Activated CD4-positive, CD25-positive, alpha-beta regulatory T cell treated with anti-CD3 and anti-CD28 coated beads, Interleukin-2, amount 50 U/mL, for 72 hours (primary cell): ENCODE results near the gene RRP15.

Experiments used
- DNase-seq: peaks from one replicate; pipeline ENCODE4 v3.0.0; 2021

The RRP15 gene

DNA sequence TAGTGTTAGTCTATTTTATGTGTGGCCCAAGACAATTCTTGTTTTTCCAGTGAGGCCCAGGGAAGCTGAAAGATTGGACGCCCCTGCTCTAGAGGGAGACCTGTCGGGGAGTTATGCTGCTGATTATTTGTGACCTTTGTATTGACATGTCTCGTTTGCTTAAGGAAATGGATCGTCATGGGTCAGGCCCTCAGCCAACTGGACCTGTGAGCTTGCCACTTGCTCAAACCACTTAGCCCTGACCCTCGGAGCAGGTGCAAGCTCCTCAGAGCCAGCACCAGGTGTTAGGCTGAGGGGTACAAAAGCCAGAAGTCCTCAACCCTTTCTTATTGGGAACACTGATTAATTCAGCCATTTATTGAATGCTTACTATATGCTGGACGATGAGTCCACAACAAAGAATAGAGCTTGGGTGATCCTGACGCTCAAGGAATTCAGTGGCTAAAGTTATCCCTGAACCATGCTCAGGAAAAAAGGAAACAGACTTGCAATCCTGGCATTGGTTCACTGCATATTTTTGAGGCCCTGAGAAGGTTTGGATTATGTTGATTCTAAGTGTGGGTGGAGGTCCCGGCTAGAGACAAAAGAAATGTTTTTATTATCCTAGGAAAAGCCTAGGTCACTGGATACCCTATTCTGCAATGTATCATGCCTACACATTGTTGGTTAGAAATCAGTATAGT is 79.1 kb downstream of the RRP15 start:
- DNase-seq = no peak

GRCh38 chr1:218365226-218365999 is 80.3 kb downstream of the RRP15 start:
- no peak for DNase-seq

GRCh38 chr1:218366322-218367052 is 81.4 kb downstream of the RRP15 start:
- no peak for DNase-seq

DNA sequence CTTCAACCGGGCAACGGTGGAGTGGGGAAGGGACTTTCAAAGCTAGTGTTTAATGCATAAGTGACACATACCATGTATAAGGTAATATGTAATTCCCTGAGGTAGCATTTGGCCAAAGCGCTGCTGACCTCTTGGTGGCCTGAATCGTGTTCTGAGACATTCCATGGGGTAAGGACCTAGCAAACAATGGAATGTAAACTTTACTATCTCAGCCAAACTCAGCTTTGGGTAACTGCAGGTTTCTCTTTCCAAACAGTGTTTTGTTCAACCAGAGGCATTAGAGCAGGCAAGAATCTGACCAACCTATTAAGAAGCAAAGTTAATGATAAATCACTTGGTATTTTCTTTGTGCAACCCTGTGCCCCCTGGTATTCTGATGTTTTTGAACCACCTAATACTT is 82.0 kb downstream of the RRP15 start:
- DNase-seq = no peak

DNA sequence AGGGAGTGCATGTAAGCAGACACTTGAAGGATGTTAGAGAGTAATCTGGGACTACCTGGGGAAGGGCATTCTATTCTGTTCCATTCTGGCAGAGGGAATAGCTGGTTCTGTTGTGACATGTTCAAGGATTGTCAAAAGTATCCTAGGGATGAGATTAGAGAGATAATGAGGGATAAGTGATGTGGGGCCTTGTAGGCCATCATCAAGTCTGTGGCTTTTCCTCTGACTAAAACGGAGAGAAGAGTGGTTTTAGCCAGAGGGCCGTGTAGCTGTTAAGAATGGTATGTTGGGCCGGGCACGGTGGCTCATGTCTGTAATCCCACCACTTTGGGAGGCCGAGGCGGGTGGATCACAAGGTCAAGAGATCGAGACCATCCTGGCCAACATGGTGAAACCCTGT is 83.6 kb downstream of the RRP15 start:
- no peak for DNase-seq

DNA sequence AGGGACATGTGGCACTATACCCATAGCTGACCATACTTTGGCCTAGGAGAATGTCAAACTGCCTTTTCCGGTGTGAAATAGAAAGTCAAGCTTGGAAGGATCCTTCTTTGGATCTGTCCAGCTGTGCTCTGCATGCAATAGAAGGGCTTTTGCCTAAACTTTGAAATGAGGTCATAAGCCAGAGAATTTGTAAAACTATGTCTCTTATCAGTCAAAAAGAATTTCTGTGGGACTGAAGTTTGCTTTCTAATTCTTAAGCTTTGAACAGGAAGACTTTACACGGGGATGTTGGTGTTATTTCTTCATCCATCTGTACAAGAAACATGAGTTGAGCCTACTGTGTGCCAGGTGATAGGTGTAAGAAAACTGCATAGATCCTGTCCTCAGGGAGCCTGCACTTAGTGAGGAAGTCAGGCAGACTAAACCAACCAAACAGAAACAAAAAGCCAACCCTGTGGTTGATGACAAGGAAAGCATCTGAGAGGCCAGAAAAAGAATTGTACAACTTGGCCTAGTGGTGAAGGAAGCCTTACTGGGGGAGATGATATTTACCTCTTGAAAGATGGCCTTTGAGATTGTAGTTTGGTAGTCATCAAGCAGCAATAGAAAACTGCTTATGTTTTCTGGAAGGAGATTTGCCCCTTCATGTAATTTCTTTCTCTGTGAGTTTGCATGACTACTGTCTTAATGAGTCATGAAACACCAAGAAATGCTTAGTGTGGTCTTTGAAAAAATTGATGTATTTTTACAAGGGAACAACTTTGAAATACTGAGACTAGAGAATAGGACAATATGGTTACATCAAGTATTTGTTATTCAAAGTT is 84.8 kb downstream of the RRP15 start:
- DNase-seq = no peak

DNA sequence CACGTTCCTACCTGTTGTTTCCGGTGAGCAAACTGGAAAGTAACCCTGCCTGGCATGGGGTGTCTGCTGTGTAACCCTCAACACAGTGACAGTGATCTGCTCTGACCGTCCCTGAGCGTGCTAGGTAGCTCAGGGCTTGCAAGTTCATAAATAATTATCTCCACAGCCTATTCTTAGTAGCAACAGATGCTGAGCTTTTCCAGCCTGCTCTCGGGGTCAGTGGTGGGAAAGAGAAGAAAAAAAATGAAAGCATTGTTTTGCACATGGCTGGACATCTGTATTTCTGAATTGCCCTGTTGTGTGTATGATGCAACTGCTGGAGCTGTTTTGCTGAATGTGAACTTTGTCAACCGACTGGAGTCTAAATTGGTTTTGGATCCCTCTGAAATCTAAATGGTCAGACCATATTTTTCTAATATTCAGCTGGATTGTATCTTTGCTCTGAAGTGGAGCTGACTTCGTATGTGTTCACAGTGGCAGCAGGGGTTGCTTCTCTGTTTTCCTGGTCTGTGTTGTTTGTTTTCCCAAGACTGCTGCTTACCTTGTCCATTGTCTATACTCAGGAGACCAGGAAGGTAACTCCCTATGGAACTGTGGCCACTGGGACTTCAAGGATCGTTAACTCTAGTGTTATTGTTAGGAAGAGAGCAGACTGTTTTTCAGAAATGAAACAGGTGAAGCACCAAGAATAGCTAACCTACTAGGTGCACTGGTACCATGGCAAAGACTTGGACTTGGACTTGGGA is 87.0 kb downstream of the RRP15 start:
- no peak for DNase-seq

DNA sequence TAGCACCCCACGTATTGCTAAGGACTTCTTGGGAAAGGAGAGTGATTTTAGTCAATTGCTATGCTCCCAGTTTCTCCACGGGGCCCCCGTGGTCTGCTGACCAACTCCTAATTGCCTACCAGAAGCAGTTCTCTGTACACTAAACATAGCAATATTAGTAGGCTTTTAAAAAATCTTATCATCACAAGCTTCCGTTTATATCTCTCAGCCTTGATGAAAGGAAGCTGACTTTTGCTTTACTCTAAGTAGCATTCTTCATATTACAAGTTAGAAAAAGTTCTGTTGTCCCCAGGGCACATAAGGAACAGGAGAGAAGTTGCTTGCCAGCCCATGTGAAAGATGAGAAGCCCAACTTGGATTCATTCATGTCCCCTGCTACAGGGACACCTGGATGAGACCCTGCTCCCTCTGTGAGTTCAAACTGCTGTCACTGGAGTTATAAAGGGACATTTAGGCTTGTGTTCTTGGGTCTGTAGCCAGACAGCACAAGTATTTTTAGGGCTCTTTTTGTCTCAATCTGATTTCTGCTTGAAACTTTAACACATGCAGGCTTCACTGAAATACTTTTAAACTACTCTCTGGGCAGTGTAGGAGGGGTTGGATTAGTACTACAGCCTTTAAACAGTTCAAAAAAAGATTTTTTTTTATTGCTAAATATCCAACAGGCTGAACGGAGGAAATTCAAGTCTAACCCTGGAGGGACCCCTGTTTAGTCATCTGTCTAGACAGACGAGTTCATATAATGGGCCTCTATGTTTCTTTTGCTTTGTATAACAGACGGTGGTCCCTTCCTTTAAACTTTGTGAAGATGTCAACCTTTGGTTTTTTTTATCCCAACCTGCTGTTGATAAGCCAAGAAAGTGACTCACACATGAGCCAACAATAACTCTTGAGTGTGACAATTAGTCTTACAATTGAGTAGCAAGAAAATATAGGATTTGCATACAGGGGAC is 89.6 kb downstream of the RRP15 start:
- DNase-seq = no peak

- no peak for DNase-seq
Measured at GRCh38 chr1:218376722-218377121, 91.6 kb downstream of the RRP15 start.

GRCh38 chr1:218377143-218377660 is 92.1 kb downstream of the RRP15 start:
- peak; percentile 32 for DNase-seq

DNA sequence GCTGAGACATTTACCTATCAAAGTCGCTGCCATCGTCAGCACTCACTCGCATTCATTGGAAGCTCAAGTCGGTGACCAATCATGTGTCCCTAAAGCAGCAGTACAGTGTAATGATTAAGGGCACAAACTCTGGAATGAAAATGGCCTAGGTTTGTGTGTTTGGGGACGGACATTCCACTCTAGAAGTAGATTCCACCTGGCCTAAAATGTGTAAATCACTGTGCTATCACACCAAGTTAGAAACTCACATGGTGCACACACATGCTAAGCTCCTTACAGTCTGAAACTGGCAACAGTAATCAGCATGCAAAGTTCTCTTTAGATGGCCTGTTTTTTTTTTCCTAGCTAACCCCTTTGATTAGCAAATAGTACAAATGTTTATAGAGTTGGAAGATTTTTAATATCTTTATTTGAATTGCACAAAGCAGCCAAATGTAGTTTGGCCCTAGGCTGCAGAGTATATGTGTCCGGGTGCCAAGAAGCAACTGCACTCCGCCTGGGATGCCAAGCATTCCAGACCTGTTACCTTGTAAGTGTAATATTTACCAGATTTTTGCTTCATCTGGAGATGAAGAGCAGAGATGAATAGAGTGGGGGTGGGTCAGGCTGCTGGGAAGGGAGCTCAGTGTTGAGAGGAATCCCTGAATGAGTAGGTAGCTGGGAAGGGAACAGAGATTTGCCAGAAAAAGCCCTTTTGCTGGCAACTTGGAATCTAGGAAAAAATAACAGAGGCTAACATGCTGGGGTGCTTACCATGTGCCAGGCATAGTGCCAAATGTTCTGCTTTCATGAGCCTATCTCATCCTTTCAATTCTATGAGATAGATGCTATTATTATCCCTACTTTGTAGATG is 95.3 kb downstream of the RRP15 start:
- no peak for DNase-seq

DNA sequence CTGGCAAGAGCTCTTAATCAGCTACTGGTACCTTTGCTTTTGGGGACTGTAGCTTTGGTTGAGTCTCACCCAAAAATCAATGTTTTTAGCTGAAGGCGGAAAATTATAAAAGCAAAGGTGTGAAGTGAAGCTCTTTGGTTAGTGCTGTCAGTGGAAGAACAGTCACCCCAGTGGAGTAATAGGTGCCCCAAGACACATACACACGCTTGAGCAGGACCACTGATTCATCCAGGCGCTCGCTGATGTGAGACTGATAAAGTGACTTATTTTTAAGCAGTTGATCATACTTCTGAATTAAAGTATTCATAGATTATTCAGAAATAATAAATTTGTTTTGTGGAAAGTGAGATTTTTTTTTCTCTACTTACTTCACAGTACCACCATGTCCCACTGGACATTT is 97.2 kb downstream of the RRP15 start:
- no peak for DNase-seq

- no peak for DNase-seq
Measured at GRCh38 chr1:218383051-218383450, 98.0 kb downstream of the RRP15 start.

DNA sequence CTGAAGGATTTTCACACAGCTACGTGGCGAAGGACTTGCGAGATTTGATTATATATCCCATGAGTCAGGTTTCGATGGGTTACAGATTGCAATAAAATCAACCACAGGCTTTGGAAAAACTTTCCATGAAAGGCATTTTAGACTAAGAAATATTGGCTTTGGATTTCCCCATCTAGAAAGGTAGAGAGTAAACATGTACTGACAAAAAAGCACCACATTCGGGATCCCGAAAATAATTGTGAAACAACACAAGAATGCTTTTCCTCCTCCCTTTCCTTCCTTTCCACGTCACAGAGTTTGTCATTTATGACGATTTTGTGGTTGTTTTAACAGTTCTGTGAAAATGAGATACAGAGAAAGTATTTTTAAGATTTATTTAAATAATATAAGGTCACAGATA is 98.6 kb downstream of the RRP15 start:
- DNase-seq = no peak

GRCh38 chr1:218384581-218384993 is 99.5 kb downstream of the RRP15 start:
- no peak for DNase-seq
